Measurements from ENCODE around the gene F2R. TPM values are rescaled to one million over a fixed set of nuclear protein-coding genes. Genes with fewer than 3 reads are reported as not detected.

Gene F2R
- total and polyA plus RNA-seq, 2 experiments from 2014 or later: 15.0 to 26.0 TPM

GRCh38 chr5:76728965-76729364, 13.0 kb downstream of the F2R start (continued):
- no peak for TF ChIP-seq ZNF462 (CRISPR knock-in tag; IDR thresholded peaks at IDR 0.05)
- no peak for TF ChIP-seq NANOG (IDR thresholded peaks at IDR 0.05; ENCODE audit: borderline replicate concordance)
- no peak for TF ChIP-seq ZNF331 (CRISPR knock-in tag; IDR thresholded peaks at IDR 0.05; ENCODE audit: low read depth)
- TF ChIP-seq ETS1 (IDR thresholded peaks at IDR 0.05): no peak
- TF ChIP-seq EZH2phosphoT487 (IDR thresholded peaks at IDR 0.05; ENCODE audit: unreplicated experiment): no peak
- TF ChIP-seq REST (IDR thresholded peaks at IDR 0.05; ENCODE audit: unreplicated experiment): no peak
